ENCODE data around the gene TTC34. TPM values are rescaled to one million over a fixed set of nuclear protein-coding genes. Genes with fewer than 3 reads are reported as not detected.

TTC34 gene
- total RNA-seq, 1 donor from 2014 or later: 0.13 TPM

DNA sequence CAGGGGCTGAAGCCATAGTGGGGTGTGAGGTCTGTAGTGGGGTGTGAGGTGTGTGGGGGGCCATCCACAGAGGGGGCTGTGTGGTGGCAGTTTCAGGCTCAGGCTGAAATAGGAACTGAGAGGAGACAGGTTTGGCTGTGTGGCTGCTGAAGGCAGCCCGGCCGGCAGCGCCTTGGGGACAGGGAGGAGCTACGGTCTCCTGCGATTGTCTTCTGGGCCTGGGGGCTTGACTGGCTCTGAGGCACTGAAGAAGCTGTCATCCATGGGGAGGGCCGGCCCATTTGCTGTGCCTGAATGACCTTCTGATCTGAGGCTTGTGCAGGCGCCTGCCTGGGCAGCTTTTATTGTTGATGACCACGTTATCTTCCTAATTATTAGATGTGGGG lies 10.0 kb upstream of the TTC34 start:
- TF ChIP-seq, protein P1, sequence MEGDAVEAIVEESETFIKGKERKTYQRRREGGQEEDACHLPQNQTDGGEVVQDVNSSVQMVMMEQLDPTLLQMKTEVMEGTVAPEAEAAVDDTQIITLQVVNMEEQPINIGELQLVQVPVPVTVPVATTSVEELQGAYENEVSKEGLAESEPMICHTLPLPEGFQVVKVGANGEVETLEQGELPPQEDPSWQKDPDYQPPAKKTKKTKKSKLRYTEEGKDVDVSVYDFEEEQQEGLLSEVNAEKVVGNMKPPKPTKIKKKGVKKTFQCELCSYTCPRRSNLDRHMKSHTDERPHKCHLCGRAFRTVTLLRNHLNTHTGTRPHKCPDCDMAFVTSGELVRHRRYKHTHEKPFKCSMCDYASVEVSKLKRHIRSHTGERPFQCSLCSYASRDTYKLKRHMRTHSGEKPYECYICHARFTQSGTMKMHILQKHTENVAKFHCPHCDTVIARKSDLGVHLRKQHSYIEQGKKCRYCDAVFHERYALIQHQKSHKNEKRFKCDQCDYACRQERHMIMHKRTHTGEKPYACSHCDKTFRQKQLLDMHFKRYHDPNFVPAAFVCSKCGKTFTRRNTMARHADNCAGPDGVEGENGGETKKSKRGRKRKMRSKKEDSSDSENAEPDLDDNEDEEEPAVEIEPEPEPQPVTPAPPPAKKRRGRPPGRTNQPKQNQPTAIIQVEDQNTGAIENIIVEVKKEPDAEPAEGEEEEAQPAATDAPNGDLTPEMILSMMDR (IDR thresholded peaks at IDR 0.05; ENCODE audit: insufficient read depth, low read length, poor library complexity, severe bottlenecking): no peak
- no peak overlapping the region for H3K4me3 ChIP-seq (ENCODE audit: low read depth, low read length)
- H3K36me3 ChIP-seq (ENCODE audit: control insufficient read depth, insufficient read depth, low read length): no peaks in the 10 kb centered on the region
- no peak for DNase-seq (ENCODE audit: low read depth)
- H3K27me3 ChIP-seq (ENCODE audit: control insufficient read depth, insufficient read depth, low read length): no peaks in the 10 kb centered on the region

DNA sequence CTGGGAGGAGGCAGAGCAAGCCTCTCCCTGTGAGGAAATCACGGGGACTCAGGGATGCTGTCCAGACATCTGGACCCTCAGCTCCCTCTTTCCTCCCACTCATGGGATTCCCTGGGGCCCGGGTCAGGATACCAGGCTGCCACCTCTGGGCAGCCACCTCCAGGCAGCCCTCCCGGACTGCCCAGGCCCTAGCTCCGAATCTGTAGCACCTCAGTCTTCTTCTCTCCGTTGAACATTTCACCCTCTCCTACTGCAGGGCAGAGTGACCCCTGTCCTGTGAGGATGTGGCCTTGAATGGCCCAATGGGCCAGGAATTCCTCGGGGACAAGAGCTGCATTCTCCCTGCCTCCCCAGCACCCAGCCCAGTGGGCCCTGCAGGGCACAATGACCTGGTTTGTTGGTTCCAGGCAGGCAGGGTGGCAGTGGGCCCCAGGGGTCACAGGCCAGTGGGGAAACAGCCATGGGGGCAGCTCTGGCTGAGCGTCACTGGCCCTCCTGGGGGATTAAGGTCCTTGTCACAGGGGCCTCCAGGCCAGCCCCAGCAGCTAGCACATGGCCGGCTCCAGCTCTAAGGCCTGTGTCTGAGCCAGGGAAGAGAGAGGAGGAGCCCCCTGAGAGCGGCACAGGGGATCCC lies 9.5 kb upstream of the TTC34 start:
- TF ChIP-seq, protein P1 (IDR thresholded peaks at IDR 0.05; ENCODE audit: insufficient read depth, low read length, poor library complexity, severe bottlenecking): no peak
- Histone ChIP-seq H3K27me3 (ENCODE audit: control insufficient read depth, insufficient read depth, low read length) (no peaks in the 10 kb centered on the region), H3K4me3 (ENCODE audit: low read depth, low read length) (no peak overlapping the region), H3K36me3 (ENCODE audit: control insufficient read depth, insufficient read depth, low read length) (no peaks in the 10 kb centered on the region)
- DNase-seq (ENCODE audit: low read depth): no peak

DNA sequence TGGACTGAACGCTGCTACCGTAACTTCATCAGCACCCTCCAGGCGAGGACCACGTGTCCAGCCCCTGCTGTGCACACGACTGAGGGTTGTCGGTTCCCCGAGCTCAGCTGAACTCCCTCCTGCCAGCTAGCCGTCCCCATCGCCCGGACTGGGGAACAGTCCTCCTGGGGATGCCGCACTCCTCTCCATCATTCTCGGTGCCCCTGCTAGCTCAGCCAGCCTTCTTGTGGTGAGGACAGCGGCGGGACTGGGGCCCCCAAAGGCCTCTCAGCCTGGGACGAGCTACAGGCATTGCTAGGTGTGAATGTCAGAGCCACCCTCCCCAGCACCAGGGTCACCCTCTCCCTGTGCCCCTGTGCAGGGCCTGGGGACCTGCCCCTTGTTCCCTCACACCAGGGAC lies 8.8 kb upstream of the TTC34 start:
- H3K27me3 ChIP-seq (ENCODE audit: control insufficient read depth, insufficient read depth, low read length): no peaks in the 10 kb centered on the region
- H3K4me3 ChIP-seq (ENCODE audit: low read depth, low read length): no peak overlapping the region
- H3K36me3 ChIP-seq (ENCODE audit: control insufficient read depth, insufficient read depth, low read length): no peaks in the 10 kb centered on the region
- TF ChIP-seq, protein P1 (IDR thresholded peaks at IDR 0.05; ENCODE audit: insufficient read depth, low read length, poor library complexity, severe bottlenecking): no peak
- DNase-seq (ENCODE audit: low read depth): no peak

DNA sequence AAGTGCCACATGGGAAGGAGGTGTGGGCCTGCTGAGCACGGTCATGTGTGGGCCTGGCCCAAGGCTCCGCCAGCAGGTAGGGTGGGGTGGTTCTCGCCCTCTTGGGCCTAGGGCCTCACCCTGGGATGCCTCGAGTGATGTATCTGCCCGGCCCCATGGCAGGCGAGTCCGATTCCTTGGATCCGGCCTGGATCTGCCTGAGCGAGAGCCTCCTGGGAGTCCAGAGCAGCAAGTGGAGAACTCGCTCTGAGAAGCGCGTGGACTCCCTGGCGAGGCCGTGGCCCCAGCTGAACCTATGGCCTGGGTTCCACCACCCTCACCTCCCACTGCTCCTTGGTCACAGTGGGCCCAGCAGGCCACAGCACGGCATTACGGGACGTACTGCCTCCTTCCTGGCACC lies 8.2 kb upstream of the TTC34 start:
- TF ChIP-seq, protein P1 (IDR thresholded peaks at IDR 0.05; ENCODE audit: insufficient read depth, low read length, poor library complexity, severe bottlenecking): no peak
- DNase-seq (ENCODE audit: low read depth): no peak

DNA sequence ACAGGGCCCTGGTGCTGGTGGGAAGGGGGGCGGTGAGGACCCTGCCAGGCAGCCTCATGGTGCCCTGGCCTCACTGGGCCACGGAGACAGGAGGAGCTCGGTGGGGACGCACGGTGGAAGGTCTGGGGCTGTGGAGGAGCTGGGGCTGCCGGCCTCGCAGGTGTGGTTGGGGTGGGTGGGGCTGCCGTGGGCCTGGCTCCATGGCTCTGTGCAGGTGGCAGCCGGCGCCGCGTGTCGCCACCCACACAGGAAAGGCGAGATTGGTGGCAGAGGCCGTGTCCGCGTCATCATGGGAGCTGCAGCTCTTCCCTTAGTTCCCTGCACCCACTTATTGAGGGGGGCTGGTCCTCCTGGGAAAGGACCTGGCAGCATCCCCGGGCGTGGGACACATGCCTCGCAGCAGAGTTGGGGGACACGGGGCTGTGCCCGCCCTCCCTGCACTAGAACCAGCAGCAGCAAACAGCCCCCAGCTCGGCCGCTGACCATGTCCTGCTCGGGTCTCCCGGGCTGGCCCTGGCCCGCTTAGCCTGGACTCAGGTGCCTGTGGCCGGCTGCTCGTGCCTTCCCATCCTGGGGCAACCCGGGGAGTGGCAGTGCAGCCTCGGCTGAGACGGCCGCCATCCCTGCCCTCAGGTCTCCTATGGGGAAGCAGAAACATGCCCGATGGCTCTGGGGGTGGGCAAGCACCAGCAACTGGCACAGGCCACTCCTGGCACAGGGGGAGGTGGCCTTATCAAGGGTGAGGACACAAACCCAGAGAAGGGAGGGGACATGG lies 7.5 kb upstream of the TTC34 start:
- no peak for DNase-seq (ENCODE audit: low read depth)
- Histone ChIP-seq H3K36me3 (ENCODE audit: control insufficient read depth, insufficient read depth, low read length) (no peaks in the 10 kb centered on the region), H3K27me3 (ENCODE audit: control insufficient read depth, insufficient read depth, low read length) (no peaks in the 10 kb centered on the region), H3K4me3 (ENCODE audit: low read depth, low read length) (no peak overlapping the region)
- TF ChIP-seq, protein P1 (IDR thresholded peaks at IDR 0.05; ENCODE audit: insufficient read depth, low read length, poor library complexity, severe bottlenecking): no peak

More for the DNA sequence above, 8.2 kb upstream of the TTC34 start:
- Histone ChIP-seq H3K4me3 (ENCODE audit: low read depth, low read length) (no peak overlapping the region), H3K27me3 (ENCODE audit: control insufficient read depth, insufficient read depth, low read length) (no peaks in the 10 kb centered on the region), H3K36me3 (ENCODE audit: control insufficient read depth, insufficient read depth, low read length) (no peaks in the 10 kb centered on the region)

All from kidney epithelial cell (primary cell).